Left ventricle myocardium inferior (tissue), 1 donor: ENCODE results near the gene TBC1D22B. TPM values are rescaled to one million over a fixed set of nuclear protein-coding genes. Genes with fewer than 3 reads are reported as not detected.
"Not testable (repeated sequence)": the region's sequence is repeated elsewhere in the genome, so short reads cannot be mapped to it uniquely, and the experiment has no call there.

ENCODE experiments used
- DNase-seq: peaks from one replicate; pipeline ENCODE4 v3.0.0-alpha.2; 2020
- H3K27ac ChIP-seq: fragments of 200-600 bp; replicated peaks from 2 replicates; pipeline ENCODE4 v1.8.0; 2021
- H3K27me3 ChIP-seq: fragments of 200-600 bp; 2 replicates; pipeline ENCODE4 v1.8.0; 2021; ENCODE audit warnings: low read depth
- H3K36me3 ChIP-seq: fragments of 200-600 bp; 2 replicates; pipeline ENCODE4 v1.8.0; 2021
- H3K4me1 ChIP-seq: fragments of 200-600 bp; 2 replicates; pipeline ENCODE4 v1.8.0; 2021
- H3K4me3 ChIP-seq: fragments of 200-600 bp; 2 replicates; pipeline ENCODE4 v1.8.0; 2021; ENCODE audit warnings: mild to moderate bottlenecking, moderate library complexity
- H3K9me3 ChIP-seq: fragments of 200-600 bp; replicated peaks from 2 replicates; pipeline ENCODE4 v1.8.0; 2021
- CTCF ChIP-seq: fragments of 200-600 bp; IDR thresholded peaks from 2 replicates; pipeline ENCODE4 v1.8.0; 2021; ENCODE audit warnings: antibody characterized with exemption, mild to moderate bottlenecking, borderline replicate concordance
- intact Hi-C: fragments of 100-400 bp; cut with micrococcal nuclease; formaldehyde crosslinking; loops from one replicate; pipeline ENCODE4 v1.11.0; 2022
- total RNA-seq: library from RNA; stranded (reverse); fragmentation: NEBNext Ultra II Directional; extraction: Animal tissue kit (Norgen Biotek cat#: 25700); gene quantifications from one replicate; pipeline ENCODE4 v1.2.1, GENCODE V29; 2021
- donor health status: DM: no; HTN: yes; CAD: no; lungs with severe emphysema.

Gene TBC1D22B
- total RNA-seq, 1 donor from 2014 or later, result 6.1 TPM

GRCh38 chr6:37303891-37304503 is 46.4 kb downstream of the TBC1D22B start:
- H3K4me3 ChIP-seq, result no peak overlapping the region
- H3K4me1 ChIP-seq, result peaks cover 22% of the 10 kb centered on the region
- peaks cover 42% of the 10 kb centered on the region for H3K36me3 ChIP-seq
- peak; percentile 54 for TF ChIP-seq CTCF
- no peak for DNase-seq
- intact Hi-C loops, result no loop called here
- no peak overlapping the region for H3K27ac ChIP-seq
- H3K9me3 ChIP-seq, result no peaks in the 10 kb centered on the region
- no peaks in the 10 kb centered on the region for H3K27me3 ChIP-seq

GRCh38 chr6:37304766-37305165 is 47.2 kb downstream of the TBC1D22B start:
- no peak overlapping the region for H3K27ac ChIP-seq
- DNase-seq, result no peak
- no peak overlapping the region for H3K4me3 ChIP-seq
- intact Hi-C loops, result no loop called here
- H3K9me3 ChIP-seq, result no peaks in the 10 kb centered on the region
- no peaks in the 10 kb centered on the region for H3K27me3 ChIP-seq
- peaks cover 37% of the 10 kb centered on the region for H3K36me3 ChIP-seq
- no peak for TF ChIP-seq CTCF
- peaks cover 24% of the 10 kb centered on the region for H3K4me1 ChIP-seq

- no peak overlapping the region for H3K27ac ChIP-seq
- TF ChIP-seq CTCF, result no peak
- DNase-seq, result no peak
- H3K36me3 ChIP-seq, result peaks cover 30% of the 10 kb centered on the region
- H3K4me1 ChIP-seq, result peaks cover 24% of the 10 kb centered on the region
- H3K27me3 ChIP-seq, result no peaks in the 10 kb centered on the region
- H3K4me3 ChIP-seq, result no peak overlapping the region
- intact Hi-C loops, result no loop called here
- H3K9me3 ChIP-seq, result no peaks in the 10 kb centered on the region
These were observed 48.4 kb downstream of the TBC1D22B start for GRCh38 chr6:37305841-37306425.

GRCh38 chr6:37306624-37307222 is 49.2 kb downstream of the TBC1D22B start:
- DNase-seq, result no peak
- intact Hi-C loops, result no loop called here
- no peaks in the 10 kb centered on the region for H3K27me3 ChIP-seq
- TF ChIP-seq CTCF, result peak; percentile 9
- H3K9me3 ChIP-seq, result no peaks in the 10 kb centered on the region
- H3K4me1 ChIP-seq, result peaks cover 24% of the 10 kb centered on the region
- no peak overlapping the region for H3K27ac ChIP-seq
- H3K36me3 ChIP-seq, result peaks cover 24% of the 10 kb centered on the region
- H3K4me3 ChIP-seq, result no peak overlapping the region

- DNase-seq, H3K9me3 ChIP-seq, H3K4me3 ChIP-seq, H3K27me3 ChIP-seq, intact Hi-C loops, H3K27ac ChIP-seq: not testable (repeated sequence)
- peaks cover 23% of the 10 kb centered on the region for H3K36me3 ChIP-seq
- peaks cover 24% of the 10 kb centered on the region for H3K4me1 ChIP-seq
These were observed 49.9 kb downstream of the TBC1D22B start for GRCh38 chr6:37307484-37307883.

- H3K4me3 ChIP-seq, result no peak overlapping the region
- peaks cover 24% of the 10 kb centered on the region for H3K4me1 ChIP-seq
- H3K27ac ChIP-seq, result peak overlapping the region; percentile 1
- H3K9me3 ChIP-seq, result no peaks in the 10 kb centered on the region
- no peaks in the 10 kb centered on the region for H3K27me3 ChIP-seq
- no peak for DNase-seq
- TF ChIP-seq CTCF, result no peak
- intact Hi-C loops, result no loop called here
- H3K36me3 ChIP-seq, result peaks cover 23% of the 10 kb centered on the region
These were observed 50.7 kb downstream of the TBC1D22B start for GRCh38 chr6:37308069-37308815.
